ENCODE data around the gene OR51S1.
"Not testable (repeated sequence)": the region's sequence is repeated elsewhere in the genome, so short reads cannot be mapped to it uniquely, and the experiment has no call there.

Gene OR51S1

GRCh38 chr11:4804280-4804679, 44.7 kb downstream of the OR51S1 start, which contains the start of gene OR52R1:
Gene OR52R1, minus strand, starts transcription at chr11:4804380. Its CDS starts 0 bp downstream, at chr11:4804380.
- no peak for DNase-seq (ENCODE audit: low read depth in 2 of 2)

DNA sequence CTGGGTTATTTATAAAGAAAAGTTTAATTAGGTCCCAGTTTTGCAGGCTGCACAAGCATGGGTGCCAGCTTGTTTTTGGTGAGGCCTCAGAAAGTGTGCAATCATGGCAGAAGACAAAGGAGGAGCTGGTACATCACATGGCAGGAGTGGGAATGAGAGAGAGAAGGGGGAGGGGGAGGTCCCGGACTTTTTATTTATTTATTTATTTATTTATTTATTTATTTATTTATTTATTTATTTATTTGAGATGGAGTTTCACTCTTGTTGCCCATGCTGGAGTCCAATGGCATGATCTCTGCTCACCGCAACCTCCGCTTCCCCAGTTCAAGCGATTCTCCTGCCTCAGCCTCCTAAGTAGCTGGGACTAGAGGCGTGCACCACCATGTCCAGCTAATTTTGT, 47.7 kb downstream of the OR51S1 start:
- DNase-seq (ENCODE audit: low read depth in 2 of 2): not testable (repeated sequence)

GRCh38 chr11:4798427-4799183, 50.4 kb downstream of the OR51S1 start:
- DNase-seq (ENCODE audit: low read depth in 2 of 2): no peak
